ENCODE results near the gene KDM2B.

DNA sequence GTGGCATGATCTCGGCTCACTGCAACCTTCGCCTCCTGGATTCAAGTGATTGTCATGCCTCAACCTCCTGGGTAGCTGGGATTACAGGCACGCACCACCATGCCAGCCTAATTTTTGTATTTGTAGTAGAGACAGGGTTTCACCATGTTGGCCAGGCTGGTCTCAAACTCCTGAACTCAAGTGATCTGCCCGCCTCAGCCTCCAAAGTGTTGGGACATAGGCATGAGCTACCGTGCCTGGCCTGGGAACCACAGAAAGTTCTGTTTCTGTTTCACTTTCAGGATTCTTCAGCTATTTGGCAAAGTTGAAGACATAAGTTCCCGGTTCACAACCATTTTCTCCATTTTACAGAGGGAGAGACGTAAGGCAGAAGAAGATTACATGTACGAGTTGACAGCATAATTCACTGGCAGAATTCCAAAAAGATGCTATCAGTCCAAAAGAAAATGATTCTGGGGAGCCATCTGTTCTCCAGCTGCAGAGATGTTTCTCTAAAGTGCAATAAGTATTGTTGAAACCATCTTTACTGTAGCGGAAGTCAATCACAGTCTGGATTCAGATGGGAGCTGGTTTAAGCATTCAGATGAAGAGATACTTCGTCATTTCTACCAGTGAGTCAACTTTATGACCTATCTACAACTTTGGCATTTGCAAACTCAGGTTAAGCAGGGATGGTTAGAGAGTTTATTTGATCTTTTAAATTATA lies 189.1 kb downstream of the KDM2B start:
- no peak for TF ChIP-seq EZH2 (IDR thresholded peaks at IDR 0.05; ENCODE audit: low read depth)
- TF ChIP-seq, protein P1, sequence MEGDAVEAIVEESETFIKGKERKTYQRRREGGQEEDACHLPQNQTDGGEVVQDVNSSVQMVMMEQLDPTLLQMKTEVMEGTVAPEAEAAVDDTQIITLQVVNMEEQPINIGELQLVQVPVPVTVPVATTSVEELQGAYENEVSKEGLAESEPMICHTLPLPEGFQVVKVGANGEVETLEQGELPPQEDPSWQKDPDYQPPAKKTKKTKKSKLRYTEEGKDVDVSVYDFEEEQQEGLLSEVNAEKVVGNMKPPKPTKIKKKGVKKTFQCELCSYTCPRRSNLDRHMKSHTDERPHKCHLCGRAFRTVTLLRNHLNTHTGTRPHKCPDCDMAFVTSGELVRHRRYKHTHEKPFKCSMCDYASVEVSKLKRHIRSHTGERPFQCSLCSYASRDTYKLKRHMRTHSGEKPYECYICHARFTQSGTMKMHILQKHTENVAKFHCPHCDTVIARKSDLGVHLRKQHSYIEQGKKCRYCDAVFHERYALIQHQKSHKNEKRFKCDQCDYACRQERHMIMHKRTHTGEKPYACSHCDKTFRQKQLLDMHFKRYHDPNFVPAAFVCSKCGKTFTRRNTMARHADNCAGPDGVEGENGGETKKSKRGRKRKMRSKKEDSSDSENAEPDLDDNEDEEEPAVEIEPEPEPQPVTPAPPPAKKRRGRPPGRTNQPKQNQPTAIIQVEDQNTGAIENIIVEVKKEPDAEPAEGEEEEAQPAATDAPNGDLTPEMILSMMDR (conservative IDR thresholded peaks at IDR 0.05): no peak
